Vagina (tissue), 2 donors: ENCODE measurements around the gene FASTK.

Experiments used
- CTCF ChIP-seq, 3 experiments: fragments of 450-650 bp in 2 of 3; fragments of 200-600 bp in 1 of 3; sonication (generic) in 1 of 3; IDR thresholded peaks; one replicate each; pipeline ENCODE4 v1.5.1; 2017 to 2019; ENCODE audit warnings: antibody characterized with exemption in 3 of 3, mild to moderate bottlenecking in 2 of 3, moderate library complexity in 2 of 3
- POLR2A ChIP-seq, 2 donors: fragments of 450-650 bp; IDR thresholded peaks; one replicate each; pipeline ENCODE4 v1.6.1; 2017; ENCODE audit warnings: antibody characterized with exemption in 2 of 2, mild to moderate bottlenecking in 2 of 2, moderate library complexity in 2 of 2
- POLR2AphosphoS5 ChIP-seq, 2 donors: sonication (generic); formaldehyde crosslinking; IDR thresholded peaks; one replicate each; pipeline ENCODE4 v1.9.0; 2017; ENCODE audit warnings: antibody characterized with exemption in 2 of 2, mild to moderate bottlenecking in 2 of 2, low read depth in 1 of 2; ENCODE audit not compliant: insufficient read depth in 1 of 2

GRCh38 chr7:151068069-151068773 lies 12.4 kb downstream of the FASTK start:
- no peak for TF ChIP-seq POLR2A (IDR thresholded peaks at IDR 0.05)
- no peak for TF ChIP-seq CTCF (IDR thresholded peaks at IDR 0.05)
- no peak for TF ChIP-seq POLR2AphosphoS5 (IDR thresholded peaks at IDR 0.05; ENCODE audit: insufficient read depth in 1 of 2, low read depth in 1 of 2)
